Measurements from ENCODE around the gene GPAM. TPM values are rescaled to one million over a fixed set of nuclear protein-coding genes. Genes with fewer than 3 reads are reported as not detected.

GPAM gene
- total RNA-seq, 1 experiment from 2014 or later = 16.0 TPM

- H3K23me2 ChIP-seq (ENCODE audit: insufficient read length, low read depth, low read length, poor library complexity, severe bottlenecking) = no peaks in the 10 kb centered on the region
- H3K9me3 ChIP-seq (ENCODE audit: control insufficient read depth, low read depth, low read length) = no peaks in the 10 kb centered on the region
- no peaks in the 10 kb centered on the region; a peak in 1 of 5 replicates for H3K9me3 Mint-ChIP-seq
- no peaks in the 10 kb centered on the region for H3K4me1 Mint-ChIP-seq
- H4K91ac ChIP-seq (ENCODE audit: insufficient read length, low read depth, low read length) = no peak overlapping the region
- H3K27ac Mint-ChIP-seq = no peak overlapping the region
- H3K79me2 ChIP-seq (ENCODE audit: insufficient read depth, low read length) = no peaks in the 10 kb centered on the region
- DNase-seq = no peak
- H2BK15ac ChIP-seq (ENCODE audit: low read depth, low read length) = no peak overlapping the region
- H2AFZ ChIP-seq (ENCODE audit: low read length) = no peak overlapping the region
- H4K20me1 ChIP-seq (ENCODE audit: control insufficient read depth, insufficient read depth, insufficient read length) = no peaks in the 10 kb centered on the region
- no peak overlapping the region for H3K4me2 ChIP-seq (ENCODE audit: insufficient read depth, insufficient read length, low read length)
- no peak overlapping the region for H2BK5ac ChIP-seq (ENCODE audit: insufficient read length, low read length)
- no peak overlapping the region for H4K8ac ChIP-seq (replicated peaks; ENCODE audit: insufficient read length, low read depth, low read length)
- H3K27ac ChIP-seq (ENCODE audit: insufficient read length, low read depth, low read length) = no peak overlapping the region
- H3K36me3 Mint-ChIP-seq (ENCODE audit: insufficient read depth in 1 of 3, low read depth in 3 of 3) = no peaks in the 10 kb centered on the region
- no peak for TF ChIP-seq CTCF (conservative IDR thresholded peaks at IDR 0.05)
- no peaks in the 10 kb centered on the region for H3K4me1 ChIP-seq (ENCODE audit: insufficient read depth, low read length)
- H3K4me3 Mint-ChIP-seq = no peak overlapping the region
- no peaks in the 10 kb centered on the region for H3K27me3 ChIP-seq (ENCODE audit: insufficient read depth, low read length)
- no peak overlapping the region for H3K9ac ChIP-seq (ENCODE audit: extremely low read depth, insufficient read length, low read length)
- no peak overlapping the region for H2BK12ac ChIP-seq (ENCODE audit: insufficient read length, low read depth, low read length)
- H3K14ac ChIP-seq (ENCODE audit: insufficient read depth, low read length) = no peak overlapping the region
- H2AK5ac ChIP-seq (ENCODE audit: insufficient read length, low read length) = no peak overlapping the region
- no CpG with 5 or more reads among the region's 7 CpGs for WGBS (ENCODE audit: extremely low coverage, insufficient read length, low lambda C conversion rate)
- no peaks in the 10 kb centered on the region for H3K79me1 ChIP-seq (ENCODE audit: insufficient read depth, low read depth, low read length, poor library complexity, severe bottlenecking)
- no peak overlapping the region for H3K4ac ChIP-seq (ENCODE audit: low read depth, low read length)
- H3K27me3 Mint-ChIP-seq (ENCODE audit: low read depth) = peaks cover 12% of the 10 kb centered on the region
- H3K23ac ChIP-seq (ENCODE audit: insufficient read length, low read depth, low read length) = no peak overlapping the region
- no peak overlapping the region for H2BK120ac ChIP-seq (ENCODE audit: low read depth, low read length, poor library complexity, severe bottlenecking)
- H3K56ac ChIP-seq (ENCODE audit: insufficient read length, low read depth, low read length) = no peak overlapping the region
- no peak overlapping the region for H3T11ph ChIP-seq (ENCODE audit: low read length)
- no peak overlapping the region for H3K18ac ChIP-seq (ENCODE audit: insufficient read length, low read depth, low read length)
- no peak overlapping the region for H4K5ac ChIP-seq (ENCODE audit: insufficient read length, low read depth, low read length)
- H2BK20ac ChIP-seq (ENCODE audit: low read depth, low read length, poor library complexity, severe bottlenecking) = no peak overlapping the region
Measured at GRCh38 chr10:112195224-112195623, 11.7 kb upstream of the GPAM start.

Data from H9 (cell line).